GM04504 (cell line): ENCODE data around the gene MAP2K5.

Source experiments
- DNase-seq: peaks from one replicate; pipeline ENCODE4 v3.0.0-alpha.2; 2012; ENCODE audit warnings: low read depth

The MAP2K5 gene

GRCh38 chr15:67542420-67543347 is at the start of gene MAP2K5:
Gene MAP2K5, plus strand, starts transcription at chr15:67542703. Its CDS starts 633 bp downstream, at chr15:67543336.
- no peak for DNase-seq

GRCh38 chr15:67495585-67495984 is 46.9 kb upstream of the MAP2K5 start:
- no peak for DNase-seq

GRCh38 chr15:67501177-67501835 is 41.2 kb upstream of the MAP2K5 start:
- no peak for DNase-seq

GRCh38 chr15:67501836-67502461 is 40.6 kb upstream of the MAP2K5 start:
- DNase-seq: no peak

- no peak for DNase-seq
Observed at GRCh38 chr15:67504056-67504455, 38.4 kb upstream of the MAP2K5 start.

GRCh38 chr15:67504796-67505195 is 37.7 kb upstream of the MAP2K5 start:
- peak; percentile 81 for DNase-seq

GRCh38 chr15:67505675-67506572 is 36.6 kb upstream of the MAP2K5 start:
- no peak for DNase-seq

GRCh38 chr15:67506775-67507747 is 35.4 kb upstream of the MAP2K5 start:
- no peak for DNase-seq

- no peak for DNase-seq
Observed at GRCh38 chr15:67508407-67508806, 34.1 kb upstream of the MAP2K5 start.

- DNase-seq: no peak
Observed at GRCh38 chr15:67509918-67510317, 32.6 kb upstream of the MAP2K5 start.

- DNase-seq: peak; percentile 51
Observed at GRCh38 chr15:67510597-67511190, 31.8 kb upstream of the MAP2K5 start.

- no peak for DNase-seq
Observed at GRCh38 chr15:67511606-67512005, 30.9 kb upstream of the MAP2K5 start.

GRCh38 chr15:67512140-67512539 is 30.4 kb upstream of the MAP2K5 start:
- no peak for DNase-seq

GRCh38 chr15:67512933-67513714 is 29.4 kb upstream of the MAP2K5 start:
- DNase-seq: no peak

GRCh38 chr15:67515090-67515489 is 27.4 kb upstream of the MAP2K5 start:
- no peak for DNase-seq

- no peak for DNase-seq
Observed at GRCh38 chr15:67515557-67515956, 26.9 kb upstream of the MAP2K5 start.

GRCh38 chr15:67520321-67521028 is 22.0 kb upstream of the MAP2K5 start:
- DNase-seq: no peak

GRCh38 chr15:67521029-67521782 is 21.3 kb upstream of the MAP2K5 start, which contains the start of gene C15orf61:
Gene C15orf61, plus strand, starts transcription at chr15:67521131. Its CDS starts 118 bp downstream, at chr15:67521249.
- DNase-seq: peak; percentile 53
